Measurements from ENCODE around the gene TXNDC2. TPM values are rescaled to one million over a fixed set of nuclear protein-coding genes. Genes with fewer than 3 reads are reported as not detected.

The TXNDC2 gene
- total and polyA plus RNA-seq, 2 donors (not counting 1 experiment from before 2014, with no cell fraction given), result 0.15 TPM; not detected in 1

GRCh38 chr18:9852266-9853081 lies 33.3 kb upstream of the TXNDC2 start:
- Histone ChIP-seq H3K4me3 (replicated peaks in 1 of 4; ENCODE audit: control extremely low read depth in 1 of 4, insufficient read depth in 1 of 4, low read depth in 3 of 4, low read length in 4 of 4) (no peak overlapping the region), H3K27me3 (ENCODE audit: control insufficient read depth, insufficient read depth, low read length) (no peaks in the 10 kb centered on the region), H3K9ac (ENCODE audit: insufficient read depth, low read length) (no peak overlapping the region), H3K4me2 (ENCODE audit: extremely low read depth, insufficient read depth, low read length) (no peak overlapping the region), H3K27ac (ENCODE audit: insufficient read depth, low read length) (no peak overlapping the region), H2AFZ (ENCODE audit: low read length) (no peak overlapping the region), H3K79me2 (ENCODE audit: control insufficient read depth, insufficient read depth, low read length) (no peaks in the 10 kb centered on the region), H3K36me3 (ENCODE audit: control insufficient read depth, insufficient read depth, low read length) (no peaks in the 10 kb centered on the region), H3K4me1 (ENCODE audit: control insufficient read depth, extremely low read depth, insufficient read depth, low read length) (no peaks in the 10 kb centered on the region), H3K9me3 (ENCODE audit: control insufficient read depth, insufficient read depth, low read depth, low read length) (no peaks in the 10 kb centered on the region), H4K20me1 (ENCODE audit: control insufficient read depth, extremely low read depth, insufficient read depth, low read length) (no peaks in the 10 kb centered on the region)
- TF ChIP-seq EZH2 (IDR thresholded peaks at IDR 0.05; ENCODE audit: low read length, missing control alignments) (no peak), CTCF (conservative IDR thresholded peaks at IDR 0.05 in 1 of 2, IDR thresholded peaks at IDR 0.05 in 1 of 2; ENCODE audit: low read depth in 1 of 2, low read length in 2 of 2) (no peak)
- peak in 1 of 2 donors; percentile 51 for DNase-seq (ENCODE audit: low read depth in 2 of 2)

GRCh38 chr18:9854801-9855676 lies 30.7 kb upstream of the TXNDC2 start:
- H3K27me3 ChIP-seq (ENCODE audit: control insufficient read depth, insufficient read depth, low read length), result no peaks in the 10 kb centered on the region
- H3K27ac ChIP-seq (ENCODE audit: insufficient read depth, low read length), result no peak overlapping the region
- no peak overlapping the region for H3K9ac ChIP-seq (ENCODE audit: insufficient read depth, low read length)
- no peaks in the 10 kb centered on the region for H3K79me2 ChIP-seq (ENCODE audit: control insufficient read depth, insufficient read depth, low read length)
- H4K20me1 ChIP-seq (ENCODE audit: control insufficient read depth, extremely low read depth, insufficient read depth, low read length), result no peaks in the 10 kb centered on the region
- H3K36me3 ChIP-seq (ENCODE audit: control insufficient read depth, insufficient read depth, low read length), result no peaks in the 10 kb centered on the region
- H2AFZ ChIP-seq (ENCODE audit: low read length), result no peak overlapping the region
- H3K4me3 ChIP-seq (replicated peaks in 1 of 4; ENCODE audit: control extremely low read depth in 1 of 4, insufficient read depth in 1 of 4, low read depth in 3 of 4, low read length in 4 of 4), result no peak overlapping the region
- no peaks in the 10 kb centered on the region for H3K9me3 ChIP-seq (ENCODE audit: control insufficient read depth, insufficient read depth, low read depth, low read length)
- no peak for TF ChIP-seq EZH2 (IDR thresholded peaks at IDR 0.05; ENCODE audit: low read length, missing control alignments)
- no peak for TF ChIP-seq CTCF (conservative IDR thresholded peaks at IDR 0.05 in 1 of 2, IDR thresholded peaks at IDR 0.05 in 1 of 2; ENCODE audit: low read depth in 1 of 2, low read length in 2 of 2)
- no peaks in the 10 kb centered on the region for H3K4me1 ChIP-seq (ENCODE audit: control insufficient read depth, extremely low read depth, insufficient read depth, low read length)
- peak; percentile 41 to 91 for DNase-seq (ENCODE audit: low read depth in 2 of 2)
- no peak overlapping the region for H3K4me2 ChIP-seq (ENCODE audit: extremely low read depth, insufficient read depth, low read length)

GRCh38 chr18:9855681-9856080 lies 30.1 kb upstream of the TXNDC2 start:
- Histone ChIP-seq H3K9ac (ENCODE audit: insufficient read depth, low read length) (no peak overlapping the region), H3K9me3 (ENCODE audit: control insufficient read depth, insufficient read depth, low read depth, low read length) (no peaks in the 10 kb centered on the region), H3K27me3 (ENCODE audit: control insufficient read depth, insufficient read depth, low read length) (no peaks in the 10 kb centered on the region), H3K4me2 (ENCODE audit: extremely low read depth, insufficient read depth, low read length) (no peak overlapping the region), H3K79me2 (ENCODE audit: control insufficient read depth, insufficient read depth, low read length) (no peaks in the 10 kb centered on the region), H3K36me3 (ENCODE audit: control insufficient read depth, insufficient read depth, low read length) (no peaks in the 10 kb centered on the region), H2AFZ (ENCODE audit: low read length) (no peak overlapping the region), H3K27ac (ENCODE audit: insufficient read depth, low read length) (no peak overlapping the region), H3K4me3 (replicated peaks in 1 of 4; ENCODE audit: control extremely low read depth in 1 of 4, insufficient read depth in 1 of 4, low read depth in 3 of 4, low read length in 4 of 4) (no peak overlapping the region), H4K20me1 (ENCODE audit: control insufficient read depth, extremely low read depth, insufficient read depth, low read length) (no peaks in the 10 kb centered on the region), H3K4me1 (ENCODE audit: control insufficient read depth, extremely low read depth, insufficient read depth, low read length) (no peaks in the 10 kb centered on the region)
- DNase-seq (ENCODE audit: low read depth in 2 of 2), result peak in 1 of 2 donors; percentile 70
- TF ChIP-seq EZH2 (IDR thresholded peaks at IDR 0.05; ENCODE audit: low read length, missing control alignments) (no peak), CTCF (conservative IDR thresholded peaks at IDR 0.05 in 1 of 2, IDR thresholded peaks at IDR 0.05 in 1 of 2; ENCODE audit: low read depth in 1 of 2, low read length in 2 of 2) (no peak)
